ENCODE measurements around the gene HCN3. TPM values are rescaled to one million over a fixed set of nuclear protein-coding genes. Genes with fewer than 3 reads are reported as not detected.

The HCN3 gene
- total RNA-seq, 4 donors from 2014 or later = 7.4 to 25.5 (median 19.5) TPM

- TF ChIP-seq POLR2A (IDR thresholded peaks at IDR 0.05) (no peak), CTCF (IDR thresholded peaks at IDR 0.05) (no peak)
- no peaks in the 10 kb centered on the region for H3K27me3 ChIP-seq
- H3K36me3 ChIP-seq = no peaks in the 10 kb centered on the region
- H3K27ac ChIP-seq = no peak overlapping the region
- no peaks in the 10 kb centered on the region for H3K9me3 ChIP-seq
- DNase-seq = no peak
- peak overlapping the region in 1 of 4 donors; percentile 18 for H3K4me3 ChIP-seq
- no peaks in the 10 kb centered on the region for H3K4me1 ChIP-seq
Observed at GRCh38 chr1:155294520-155295182, 17.4 kb downstream of the HCN3 start.

GRCh38 chr1:155295183-155295941 lies 18.1 kb downstream of the HCN3 start:
- TF ChIP-seq CTCF (IDR thresholded peaks at IDR 0.05) (no peak), POLR2A (IDR thresholded peaks at IDR 0.05) (no peak)
- H3K27ac ChIP-seq = no peak overlapping the region
- no peaks in the 10 kb centered on the region for H3K4me1 ChIP-seq
- no peaks in the 10 kb centered on the region for H3K9me3 ChIP-seq
- H3K27me3 ChIP-seq = no peaks in the 10 kb centered on the region
- DNase-seq = no peak
- H3K4me3 ChIP-seq = peak overlapping the region in 1 of 4 donors; percentile 18
- no peaks in the 10 kb centered on the region for H3K36me3 ChIP-seq

DNA sequence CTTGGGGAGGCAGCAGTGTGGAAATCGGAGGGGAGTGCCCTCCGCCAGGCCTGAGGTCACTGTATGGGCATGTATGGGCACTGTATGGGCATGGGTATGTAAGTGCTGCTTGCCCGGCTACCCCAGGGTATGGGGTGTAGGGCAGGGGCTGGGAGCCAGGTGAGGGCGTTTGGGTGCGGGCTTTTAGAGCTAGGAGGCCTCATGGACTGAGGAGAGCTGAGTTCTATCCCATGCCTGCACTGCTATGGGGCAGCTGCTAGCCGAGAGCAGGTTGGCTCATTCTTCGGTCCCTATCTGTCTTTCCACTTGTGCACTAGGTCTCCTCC lies 18.6 kb downstream of the HCN3 start:
- no peak for TF ChIP-seq CTCF (IDR thresholded peaks at IDR 0.05)
- no peak for TF ChIP-seq POLR2A (IDR thresholded peaks at IDR 0.05)
- no peaks in the 10 kb centered on the region for H3K36me3 ChIP-seq
- DNase-seq = no peak
- H3K4me3 ChIP-seq = no peak overlapping the region
- no peaks in the 10 kb centered on the region for H3K4me1 ChIP-seq
- H3K27me3 ChIP-seq = no peaks in the 10 kb centered on the region
- no peak overlapping the region for H3K27ac ChIP-seq
- no peaks in the 10 kb centered on the region for H3K9me3 ChIP-seq

DNA sequence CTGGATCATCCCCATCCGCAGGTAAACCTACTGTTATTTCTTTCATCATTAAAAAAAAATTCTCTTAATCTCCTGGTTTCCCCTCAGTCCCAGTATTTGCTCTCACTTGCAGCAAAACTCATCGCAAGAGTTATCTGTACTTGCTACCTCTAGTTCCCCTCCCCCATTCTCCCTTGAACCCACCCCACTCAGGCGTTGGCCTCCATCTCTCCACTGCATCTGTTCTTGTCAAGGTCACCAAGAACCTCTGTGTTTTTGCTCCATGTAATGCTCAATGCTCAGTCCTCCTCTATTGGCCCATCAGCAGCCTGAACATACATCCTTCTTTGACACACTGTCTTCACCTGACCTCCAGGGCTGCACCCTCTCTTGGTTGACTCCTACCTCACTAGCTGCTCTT lies 19.4 kb downstream of the HCN3 start:
- Histone ChIP-seq H3K4me3 (no peak overlapping the region), H3K9me3 (no peaks in the 10 kb centered on the region), H3K27me3 (no peaks in the 10 kb centered on the region), H3K36me3 (no peaks in the 10 kb centered on the region), H3K27ac (no peak overlapping the region), H3K4me1 (no peaks in the 10 kb centered on the region)
- DNase-seq = no peak
- TF ChIP-seq CTCF (IDR thresholded peaks at IDR 0.05) = no peak
- TF ChIP-seq POLR2A (IDR thresholded peaks at IDR 0.05) = no peak

DNA sequence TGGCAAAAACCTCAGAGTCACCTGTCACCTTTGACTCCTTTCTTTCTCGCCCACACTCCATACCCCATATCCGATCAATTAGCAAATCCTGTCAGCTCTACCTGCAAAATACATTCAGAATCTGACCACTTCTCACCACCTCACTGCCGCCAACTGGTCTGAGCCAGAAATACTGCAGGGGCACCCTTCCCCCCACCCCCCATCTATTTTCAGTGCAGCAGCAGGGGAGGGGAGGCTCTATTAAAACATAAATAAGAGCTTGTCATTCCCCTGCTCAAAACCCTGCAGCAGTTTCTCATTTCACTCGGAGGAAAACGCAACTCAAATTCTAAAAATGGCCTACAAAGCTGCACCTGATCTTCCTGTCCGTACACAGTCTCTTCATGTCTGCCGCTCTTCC lies 20.1 kb downstream of the HCN3 start:
- DNase-seq = no peak
- H3K4me1 ChIP-seq = no peaks in the 10 kb centered on the region
- no peaks in the 10 kb centered on the region for H3K36me3 ChIP-seq
- H3K4me3 ChIP-seq = no peak overlapping the region
- no peaks in the 10 kb centered on the region for H3K27me3 ChIP-seq
- no peaks in the 10 kb centered on the region for H3K9me3 ChIP-seq
- no peak for TF ChIP-seq CTCF (IDR thresholded peaks at IDR 0.05)
- TF ChIP-seq POLR2A (IDR thresholded peaks at IDR 0.05) = no peak
- H3K27ac ChIP-seq = no peak overlapping the region
